Fibroblast of villous mesenchyme (primary cell): ENCODE measurements around the gene EIF3B. TPM values are rescaled to one million over a fixed set of nuclear protein-coding genes. Genes with fewer than 3 reads are reported as not detected.
"Not testable (repeated sequence)": the region's sequence is repeated elsewhere in the genome, so short reads cannot be mapped to it uniquely, and the experiment has no call there.

Experiments
- DNase-seq: peaks from one replicate; pipeline ENCODE4 v3.0.0-alpha.2; 2010; ENCODE audit warnings: low read depth
- H3K4me3 ChIP-seq: 2 replicates; pipeline ENCODE4 v1.5.1; 2011; ENCODE audit warnings: low read depth, mild to moderate bottlenecking, low read length
- CTCF ChIP-seq: IDR thresholded peaks from 2 replicates; pipeline ENCODE4 v1.5.1; 2012; ENCODE audit warnings: low read depth, mild to moderate bottlenecking, low read length; ENCODE audit not compliant: insufficient read depth
- total RNA-seq: library from RNA; depleted of rRNA; stranded (reverse); fragments of >200 nt; gene quantifications from 2 replicates; pipeline ENCODE4 v1.2.3, GENCODE V29; 2012

EIF3B gene
- total RNA-seq, 1 donor = 210 TPM

GRCh38 chr7:2384354-2385243, 30.0 kb downstream of the EIF3B start:
- H3K4me3 ChIP-seq = no peak overlapping the region
- TF ChIP-seq CTCF = no peak
- DNase-seq = no peak

- not testable (repeated sequence) for DNase-seq, H3K4me3 ChIP-seq
These were observed 31.5 kb downstream of the EIF3B start for GRCh38 chr7:2386122-2386521.

- DNase-seq = no peak
- H3K4me3 ChIP-seq = no peak overlapping the region
- no peak for TF ChIP-seq CTCF
These were observed 32.5 kb downstream of the EIF3B start for GRCh38 chr7:2386964-2387669.

- no peak for DNase-seq
- TF ChIP-seq CTCF = no peak
- no peak overlapping the region for H3K4me3 ChIP-seq
These were observed 33.4 kb downstream of the EIF3B start for GRCh38 chr7:2387897-2388636.

- DNase-seq = no peak
- TF ChIP-seq CTCF = no peak
- no peak overlapping the region for H3K4me3 ChIP-seq
These were observed 34.0 kb downstream of the EIF3B start for GRCh38 chr7:2388637-2388954.

- DNase-seq = peak; percentile 49
- not testable (repeated sequence) for H3K4me3 ChIP-seq
These were observed 35.6 kb downstream of the EIF3B start for GRCh38 chr7:2390020-2390816.

GRCh38 chr7:2393706-2394105, 39.1 kb downstream of the EIF3B start:
- TF ChIP-seq CTCF = no peak
- H3K4me3 ChIP-seq = no peak overlapping the region

More at GRCh38 chr7:2393706-2394105, 39.1 kb downstream of the EIF3B start:
- DNase-seq = no peak
